Fibroblast of skin of scalp (primary cell): ENCODE results near the gene SC5D.
A peak's percentile ranks its signal among the peaks of the same experiment; 100 is the strongest.

Experiments used
- DNase-seq: peaks from one replicate; pipeline ENCODE4 v3.0.0-alpha.2; 2013

The SC5D gene

DNA sequence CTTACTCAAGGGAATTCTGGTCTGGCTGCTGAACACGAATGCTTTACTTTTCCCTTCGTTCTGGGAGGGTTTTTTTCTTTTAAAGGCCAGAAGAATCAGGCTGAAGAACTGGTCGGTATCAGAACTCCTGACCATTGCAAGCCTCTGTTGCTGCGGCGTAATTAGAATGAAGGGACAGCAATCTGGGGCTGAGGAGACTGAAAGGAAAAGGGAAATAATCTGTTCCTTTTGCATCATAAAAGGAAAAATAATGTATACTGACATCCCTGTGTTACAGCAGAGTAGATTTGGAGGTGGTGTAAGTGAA lies 670 bp downstream of the SC5D start:
- DNase-seq: no peak

DNA sequence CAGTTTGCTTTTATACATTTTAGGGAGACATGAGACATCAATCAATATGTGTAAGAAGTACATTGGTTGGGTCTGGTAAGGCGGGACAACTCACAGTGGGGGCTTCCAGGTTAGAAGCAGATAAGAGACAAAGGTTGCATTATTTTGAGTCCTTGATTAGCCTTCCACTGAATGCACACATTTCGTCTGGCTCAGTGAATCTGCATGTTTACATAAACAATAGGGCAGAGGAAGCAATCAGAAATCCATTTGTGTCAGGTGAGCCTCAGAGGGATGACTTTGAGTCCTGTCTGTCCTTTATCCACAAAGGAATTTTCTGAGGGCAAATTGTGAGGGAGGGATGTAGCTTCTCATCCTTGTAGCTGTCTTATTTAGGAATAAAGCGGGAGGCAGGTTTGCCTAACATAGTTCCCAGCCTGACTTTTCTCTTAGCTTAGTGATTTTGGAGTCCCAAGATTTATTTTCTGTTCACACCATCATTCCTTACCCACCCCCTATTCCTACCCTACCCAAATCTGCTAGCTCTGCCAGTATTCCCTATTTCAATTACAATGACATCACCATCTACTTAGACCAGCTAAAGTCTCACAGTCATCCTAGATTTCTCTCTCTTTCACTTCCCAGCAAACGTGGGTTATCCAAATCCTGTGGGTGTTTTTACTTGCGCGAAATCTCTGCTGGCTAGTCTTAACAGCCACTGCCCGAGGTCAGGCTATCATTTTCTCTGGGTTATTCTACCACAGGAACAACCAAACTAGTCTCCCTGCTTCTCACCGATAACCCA lies 2.9 kb downstream of the SC5D start:
- no peak for DNase-seq

DNA sequence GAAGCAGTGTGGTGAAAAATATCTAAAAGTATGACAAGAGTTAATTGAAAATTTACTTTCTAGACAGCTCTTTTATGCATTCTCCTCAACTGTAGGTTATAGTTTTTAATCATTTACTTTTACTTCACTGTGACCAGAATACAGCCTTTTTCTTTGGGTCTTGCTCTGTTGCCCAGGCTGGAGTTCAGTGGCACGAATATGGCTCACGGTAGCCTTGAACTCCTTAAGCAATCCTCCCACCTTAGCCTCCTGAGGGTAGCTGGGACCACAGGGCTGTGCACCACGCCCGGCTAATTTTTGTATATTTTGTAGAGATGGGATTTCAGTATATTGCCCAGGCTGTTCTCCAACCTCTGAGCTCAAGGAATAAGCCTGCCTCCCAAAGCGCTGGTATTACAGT lies 5.3 kb downstream of the SC5D start:
- DNase-seq: no peak

DNA sequence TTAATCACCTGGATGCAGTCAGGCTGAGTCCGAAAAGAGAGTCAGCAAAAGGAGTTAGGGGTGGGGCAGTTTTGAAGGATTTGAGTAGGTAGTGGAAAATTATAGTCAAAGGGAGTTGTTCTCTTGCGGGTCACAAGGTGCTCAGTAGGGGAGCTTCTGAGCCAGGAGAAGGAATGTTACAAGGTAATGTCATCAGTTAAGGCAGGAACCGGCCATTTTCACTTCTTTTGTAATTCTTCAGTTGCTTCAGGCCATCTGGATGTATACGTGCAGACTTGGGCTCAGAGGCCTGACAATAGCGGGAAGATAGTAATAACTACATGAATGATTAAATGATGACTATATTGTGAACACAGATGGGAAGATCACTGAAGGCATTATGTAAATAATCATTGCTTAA lies 6.2 kb downstream of the SC5D start:
- DNase-seq: no peak

DNA sequence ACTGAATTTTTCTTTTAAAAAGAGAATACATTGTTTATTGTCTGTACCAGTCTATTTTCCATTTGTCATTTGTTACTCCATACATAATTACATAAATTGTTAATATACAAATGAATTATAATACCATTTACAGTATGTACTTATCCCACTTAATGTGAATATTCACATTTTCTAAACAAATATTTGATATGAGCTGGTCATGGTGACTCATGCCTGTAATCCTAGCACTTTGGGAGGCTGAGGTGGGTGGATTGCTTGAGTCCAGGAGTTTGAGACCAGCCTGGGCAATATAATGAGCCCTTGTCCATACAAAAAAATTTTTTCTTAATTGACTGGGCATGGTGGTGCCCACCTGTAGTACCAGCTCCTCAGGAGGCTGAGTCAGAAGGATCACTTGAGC lies 6.8 kb downstream of the SC5D start:
- no peak for DNase-seq

DNA sequence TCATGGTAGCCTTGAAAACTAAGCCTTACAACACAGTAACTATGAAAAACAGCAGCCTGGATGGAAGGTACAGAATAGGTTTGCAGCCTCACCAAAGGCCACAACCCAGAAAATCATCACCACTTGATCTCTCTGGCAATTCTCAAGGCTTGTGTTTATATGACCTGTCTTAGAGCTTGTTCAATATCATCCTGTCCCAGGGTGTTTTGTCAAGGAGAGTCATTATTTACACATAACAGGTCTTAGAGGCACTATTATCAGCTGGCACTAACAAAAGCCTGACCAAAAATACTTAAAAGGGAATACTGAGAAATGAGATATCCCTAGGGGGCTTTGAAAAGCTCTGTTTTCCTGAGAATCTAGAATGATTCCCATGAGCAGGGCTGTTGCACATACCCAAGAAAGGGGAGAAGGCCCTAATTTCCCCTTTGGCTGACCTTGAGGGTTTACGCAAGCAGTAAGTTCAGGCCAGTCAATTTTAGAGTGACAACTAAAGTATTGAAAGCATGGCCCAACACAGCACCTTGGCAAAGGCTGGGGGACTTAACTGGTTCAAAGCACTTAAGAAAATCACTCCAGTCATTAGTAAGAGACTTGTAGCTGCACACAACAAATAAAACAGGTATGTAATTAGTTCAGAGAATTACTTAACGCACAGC lies 7.9 kb downstream of the SC5D start:
- no peak for DNase-seq

DNA sequence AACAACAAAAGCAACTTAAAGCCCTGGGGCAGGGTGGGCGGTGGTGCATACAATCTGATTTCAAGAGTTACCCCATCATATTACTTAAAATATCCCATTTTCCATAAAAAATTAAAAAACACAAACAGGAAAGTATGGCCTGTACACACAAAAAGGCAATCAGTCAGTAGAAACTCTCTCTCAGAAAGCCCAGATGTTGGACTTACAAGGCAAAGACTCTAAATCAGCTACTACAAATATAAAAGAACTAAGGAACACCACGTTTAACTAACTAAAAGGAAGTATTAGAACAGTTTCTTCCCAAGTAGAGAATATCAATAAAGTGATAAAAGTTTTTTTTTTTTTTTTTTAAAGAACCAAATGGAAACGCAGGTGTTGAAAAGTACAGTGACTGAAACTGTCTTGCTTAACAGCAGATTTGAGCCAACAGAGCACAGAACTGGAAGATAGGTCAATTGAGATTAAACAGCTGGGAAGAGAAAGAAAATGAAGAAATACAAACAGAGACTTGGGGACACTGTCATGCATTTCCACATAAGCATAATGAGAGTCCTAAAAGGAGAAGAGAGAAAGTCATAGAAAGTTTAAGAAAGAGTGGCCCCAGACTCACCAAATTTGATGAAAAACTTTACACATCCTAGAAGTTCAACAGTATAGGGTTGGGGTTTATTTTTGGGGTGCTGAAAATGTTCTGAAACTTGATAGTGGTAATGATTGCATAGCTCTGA lies 8.6 kb downstream of the SC5D start:
- no peak for DNase-seq

DNA sequence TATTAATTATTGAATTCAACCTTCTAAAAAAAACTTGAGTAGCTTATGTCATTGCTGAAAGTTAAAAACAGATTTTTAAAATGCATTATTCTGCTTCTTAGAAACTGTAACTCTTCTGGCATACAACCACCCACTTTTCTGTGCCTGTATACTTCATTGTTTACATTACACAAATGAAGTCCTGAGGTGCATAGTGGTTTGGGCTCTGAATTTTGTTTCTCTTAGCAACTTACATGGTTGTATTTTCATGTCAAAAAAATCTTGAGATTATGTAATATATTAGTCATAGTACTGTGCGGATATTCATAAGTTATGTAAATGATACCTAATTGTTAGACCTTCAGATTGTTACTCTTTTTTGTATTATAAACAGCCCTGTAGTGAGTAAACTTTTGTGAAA lies 12.2 kb downstream of the SC5D start:
- DNase-seq: no peak

DNA sequence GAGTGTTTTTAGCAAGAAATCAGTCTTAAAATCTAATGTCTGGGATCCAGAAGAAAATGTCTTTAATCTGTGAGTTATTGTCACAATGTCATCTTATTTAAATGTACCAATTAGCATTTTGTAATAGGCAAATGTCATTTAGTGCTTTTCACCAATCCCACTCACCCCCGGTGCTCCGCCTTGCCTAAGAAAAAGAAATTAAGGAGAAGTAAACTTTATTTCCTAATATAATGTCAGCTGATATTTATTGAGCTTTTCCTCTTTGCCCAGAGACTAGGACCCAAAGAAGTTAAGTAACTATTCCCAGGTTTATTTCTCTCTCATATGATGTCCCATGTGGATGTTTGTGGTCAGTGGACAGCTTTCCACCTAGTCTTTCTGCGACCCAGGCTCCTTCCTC lies 16.2 kb downstream of the SC5D start:
- no peak for DNase-seq

DNA sequence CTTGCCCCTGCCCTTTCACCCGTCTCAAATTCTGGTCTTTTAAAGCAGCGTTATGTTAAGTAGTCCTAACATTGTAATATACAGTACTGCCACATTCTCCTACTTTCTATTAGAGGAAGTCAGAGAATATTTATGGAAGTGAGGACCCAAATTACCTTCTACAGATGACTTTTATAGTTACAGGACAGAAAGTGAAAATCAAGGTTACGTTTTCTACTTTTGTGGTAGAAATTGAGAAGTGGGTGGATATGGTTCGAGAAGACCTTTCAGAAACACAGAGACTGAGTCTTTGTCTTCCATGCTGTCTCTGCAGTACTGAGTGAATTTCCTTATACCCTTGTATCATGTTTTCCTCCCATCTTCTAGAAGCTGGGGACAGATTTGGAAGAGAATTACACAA lies 17.1 kb downstream of the SC5D start:
- DNase-seq: no peak

DNA sequence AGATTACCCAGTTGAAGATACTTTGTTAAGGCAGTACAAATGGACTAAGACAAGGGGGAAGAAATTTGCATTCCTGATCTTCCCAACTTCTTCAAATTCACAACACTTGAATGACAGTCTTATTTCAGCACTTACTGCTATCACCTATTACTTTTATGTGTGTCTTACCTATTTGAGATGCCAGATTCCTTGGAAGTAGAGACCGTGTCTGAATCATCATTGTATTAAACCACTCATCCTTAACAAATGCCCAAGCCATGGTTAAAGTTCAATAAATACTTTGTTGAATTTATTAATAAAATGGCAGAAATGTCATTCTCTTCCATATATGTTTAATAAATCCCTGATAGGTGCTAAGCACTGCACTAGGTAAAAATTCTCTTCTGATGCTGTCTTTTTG lies 18.3 kb downstream of the SC5D start:
- no peak for DNase-seq

DNA sequence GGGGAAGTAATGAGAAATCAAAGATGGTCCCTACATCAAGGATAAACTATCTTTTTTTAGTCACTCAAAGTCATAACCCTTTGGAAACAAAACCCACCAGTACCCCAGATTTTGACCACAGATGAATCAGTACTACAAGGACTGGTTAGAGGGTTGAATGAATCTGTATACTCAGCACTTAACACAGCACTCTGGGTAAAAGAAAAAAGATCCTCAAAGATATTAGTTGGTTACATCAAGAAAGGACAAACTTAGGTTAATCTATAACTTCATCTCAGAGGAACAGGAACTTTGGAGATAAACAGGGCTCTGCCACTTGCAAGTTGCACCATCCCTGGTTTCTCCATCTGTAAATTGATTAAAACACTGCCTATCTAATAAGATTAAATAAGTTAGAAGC lies 18.8 kb downstream of the SC5D start:
- DNase-seq: no peak

DNA sequence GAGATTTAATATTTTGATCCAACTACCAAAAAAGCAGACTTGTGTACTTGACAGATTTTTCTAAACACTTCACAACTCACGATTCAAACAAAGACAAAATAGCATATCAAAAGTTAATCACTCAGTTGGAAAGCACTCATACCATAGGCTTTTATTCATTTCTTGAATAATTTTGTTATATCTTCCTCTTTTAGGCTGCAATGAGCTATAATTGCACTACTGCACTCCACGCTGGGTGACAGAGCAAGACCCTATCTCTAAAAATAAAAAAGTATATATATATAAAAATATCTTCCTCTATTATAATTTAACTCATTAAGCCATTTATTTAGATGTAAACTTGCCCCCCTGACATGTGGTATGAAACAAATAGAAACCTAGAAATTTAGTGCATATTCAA lies 19.9 kb downstream of the SC5D start:
- no peak for DNase-seq

DNA sequence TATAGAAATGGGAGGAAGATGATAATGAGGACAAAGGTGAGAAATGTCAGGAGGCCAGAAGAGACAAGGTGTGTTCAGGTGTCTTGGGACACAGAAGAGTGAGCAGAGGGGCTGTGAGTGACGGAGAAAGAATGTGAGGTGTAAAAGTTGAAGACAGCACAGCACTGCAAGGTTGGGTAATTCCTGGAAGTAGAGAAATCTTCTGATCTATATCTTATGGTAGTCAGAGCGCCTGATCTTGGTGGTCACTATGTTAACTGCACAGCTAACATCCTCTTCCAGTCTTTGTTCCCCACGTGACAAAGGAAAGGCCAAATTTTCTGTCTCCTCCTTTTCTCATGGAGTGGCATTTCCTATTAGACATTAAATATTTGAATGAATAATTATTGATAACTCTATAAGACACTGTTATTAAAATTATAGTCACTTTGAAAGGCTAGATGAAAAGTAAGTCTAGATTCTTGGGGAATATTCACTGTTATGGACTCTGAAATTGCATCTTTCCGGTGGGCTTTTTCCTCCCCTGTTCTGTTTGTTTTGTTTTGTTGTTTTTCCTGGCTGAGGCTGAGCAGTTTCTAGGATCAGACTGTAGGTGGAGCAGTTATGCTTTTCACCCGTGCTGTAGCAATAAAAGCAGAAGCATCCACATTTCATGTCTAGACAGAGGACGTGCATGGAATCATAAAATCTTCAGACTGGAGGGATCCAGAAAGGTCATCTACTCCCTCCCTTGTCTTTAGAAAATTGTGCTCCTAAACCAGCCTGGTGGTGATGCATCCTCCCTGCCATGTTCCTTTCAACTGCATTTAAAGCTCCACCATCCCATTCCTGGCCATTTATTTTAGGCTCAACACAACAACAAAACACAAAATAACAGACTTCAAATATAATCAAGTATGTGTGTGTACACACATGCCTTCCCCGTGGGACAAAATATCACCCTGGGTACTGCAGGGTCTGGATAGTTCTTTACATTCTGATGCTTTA lies 26.6 kb downstream of the SC5D start:
- peak; percentile 55 for DNase-seq

DNA sequence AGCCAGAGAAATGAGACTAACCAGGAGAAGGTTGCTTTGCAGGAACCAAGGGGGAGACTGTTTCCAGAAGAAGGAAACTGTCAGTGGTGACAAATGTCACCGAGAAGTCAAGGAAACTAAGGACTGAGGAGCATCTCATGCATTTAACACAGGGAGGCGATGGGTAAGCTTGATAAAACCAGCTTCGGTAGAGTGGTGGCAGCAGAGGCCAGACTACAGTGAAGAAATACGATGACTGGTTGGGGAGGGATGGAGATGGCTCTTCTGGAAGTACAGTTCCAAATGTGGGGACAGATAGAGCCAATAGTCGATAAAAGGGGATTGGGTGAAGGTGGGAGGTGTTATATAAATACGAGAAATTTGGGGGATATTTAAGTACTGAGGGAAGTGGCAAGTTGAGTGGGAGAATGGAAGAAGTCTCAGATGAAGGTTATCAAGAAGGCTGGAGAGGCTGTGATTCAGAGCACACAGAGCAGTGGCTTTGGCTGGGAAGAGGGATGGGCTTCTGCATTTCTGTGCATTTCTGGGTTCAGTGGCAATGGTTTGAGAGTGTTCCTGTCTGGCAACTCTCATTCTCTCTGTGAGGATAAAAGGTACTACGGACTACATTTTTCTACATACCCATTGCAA lies 29.2 kb downstream of the SC5D start:
- DNase-seq: peak; percentile 30

DNA sequence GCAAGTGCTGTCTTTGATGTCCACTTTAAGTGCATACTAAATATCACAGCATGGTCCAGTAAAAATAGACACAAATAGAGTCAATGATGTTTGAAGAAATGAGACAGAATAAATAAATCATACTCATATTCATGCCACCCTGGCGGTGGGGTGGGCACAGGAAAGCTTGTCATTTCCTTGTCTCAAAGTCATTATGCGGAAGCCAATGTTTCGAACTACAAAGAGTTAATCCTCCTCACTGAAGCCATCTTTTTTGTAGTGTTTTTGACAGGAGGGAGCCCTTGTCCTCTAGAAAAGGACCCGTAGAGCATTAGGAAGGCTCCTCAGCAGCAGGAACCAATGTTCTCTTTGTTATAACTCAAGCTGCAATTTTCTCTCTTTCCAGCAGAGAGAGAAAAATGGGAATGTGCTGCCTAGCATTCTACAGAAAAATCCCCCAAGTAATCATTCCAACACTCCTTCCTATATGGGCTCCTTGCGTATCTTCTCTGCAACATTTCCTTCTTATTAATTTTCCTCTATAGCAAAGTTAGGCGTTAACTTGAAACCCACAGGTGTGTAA lies 30.6 kb downstream of the SC5D start:
- DNase-seq: no peak

DNA sequence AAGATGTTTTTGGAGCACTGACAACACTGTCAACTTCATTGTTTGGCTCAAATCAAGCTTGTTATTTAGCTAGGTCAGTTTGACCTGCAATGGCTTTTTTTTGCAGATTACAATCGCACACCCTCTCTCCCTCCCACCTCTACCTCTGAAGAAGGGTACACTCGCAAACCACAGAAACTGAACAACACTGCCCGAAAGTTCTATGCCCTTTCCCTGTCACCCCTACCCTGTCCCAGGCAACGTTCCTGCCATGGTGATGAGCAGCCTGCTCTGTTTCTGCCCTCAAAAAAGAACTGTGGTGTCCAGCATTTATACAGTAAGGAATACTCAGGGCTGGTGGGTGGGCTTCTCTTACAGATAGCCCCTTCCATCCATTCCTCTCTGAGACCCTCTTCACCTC lies 33.7 kb downstream of the SC5D start:
- DNase-seq: no peak

DNA sequence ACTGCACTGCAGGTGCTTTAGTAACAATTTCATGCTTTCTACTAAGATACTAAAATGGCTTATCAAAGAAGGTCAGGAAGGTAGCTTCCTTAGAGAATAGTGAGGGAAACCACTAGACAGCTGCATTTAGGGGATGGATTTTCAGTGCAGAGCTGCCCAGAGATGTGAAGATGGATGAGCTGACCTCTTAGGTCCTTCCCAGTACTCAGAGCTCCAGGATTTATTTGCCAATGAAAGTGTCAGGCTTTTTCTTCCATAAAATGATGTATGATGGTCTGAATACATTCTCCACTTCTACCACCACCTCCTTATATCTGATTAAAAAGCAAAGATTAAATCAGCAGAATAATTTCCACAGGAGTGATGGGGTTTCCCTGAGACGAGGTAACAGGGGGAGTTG lies 35.0 kb downstream of the SC5D start:
- DNase-seq: no peak

DNA sequence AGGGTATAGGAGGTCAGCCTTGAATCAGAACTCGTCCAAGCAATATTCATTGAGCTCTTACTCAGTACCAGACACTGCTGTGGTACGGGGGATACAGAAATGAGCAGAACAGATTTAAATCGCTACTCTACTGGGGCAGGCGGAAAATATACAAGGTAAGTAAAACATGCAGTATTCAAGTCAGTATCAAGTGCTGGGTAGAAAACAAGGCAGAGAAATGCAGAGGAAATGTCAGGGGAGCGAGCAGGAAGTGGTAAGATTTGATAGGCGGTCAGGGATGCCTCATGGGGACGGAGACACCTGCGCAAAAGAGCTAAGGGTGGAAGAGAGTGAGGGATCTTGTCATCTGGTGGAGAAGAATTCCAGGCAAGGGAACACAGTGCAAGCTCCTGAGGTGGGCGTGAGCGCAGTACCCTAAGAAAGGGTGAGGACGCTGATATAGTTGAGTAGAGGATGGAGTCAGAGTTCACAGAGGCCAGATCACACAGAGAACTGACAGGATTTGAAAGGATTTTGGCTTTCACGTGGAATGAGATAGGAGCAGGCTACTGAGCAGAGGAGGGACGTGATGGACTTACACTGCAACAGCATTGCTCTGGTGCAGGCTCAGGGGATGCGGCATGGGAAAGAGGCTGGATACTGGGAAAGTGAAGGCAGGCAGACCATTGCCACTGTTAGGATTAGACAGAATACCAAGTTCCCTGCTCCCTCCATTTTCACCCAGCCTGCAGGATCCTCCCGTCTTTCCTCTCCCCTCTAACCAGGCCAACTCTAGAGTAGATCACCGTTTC lies 35.8 kb downstream of the SC5D start:
- DNase-seq: no peak

DNA sequence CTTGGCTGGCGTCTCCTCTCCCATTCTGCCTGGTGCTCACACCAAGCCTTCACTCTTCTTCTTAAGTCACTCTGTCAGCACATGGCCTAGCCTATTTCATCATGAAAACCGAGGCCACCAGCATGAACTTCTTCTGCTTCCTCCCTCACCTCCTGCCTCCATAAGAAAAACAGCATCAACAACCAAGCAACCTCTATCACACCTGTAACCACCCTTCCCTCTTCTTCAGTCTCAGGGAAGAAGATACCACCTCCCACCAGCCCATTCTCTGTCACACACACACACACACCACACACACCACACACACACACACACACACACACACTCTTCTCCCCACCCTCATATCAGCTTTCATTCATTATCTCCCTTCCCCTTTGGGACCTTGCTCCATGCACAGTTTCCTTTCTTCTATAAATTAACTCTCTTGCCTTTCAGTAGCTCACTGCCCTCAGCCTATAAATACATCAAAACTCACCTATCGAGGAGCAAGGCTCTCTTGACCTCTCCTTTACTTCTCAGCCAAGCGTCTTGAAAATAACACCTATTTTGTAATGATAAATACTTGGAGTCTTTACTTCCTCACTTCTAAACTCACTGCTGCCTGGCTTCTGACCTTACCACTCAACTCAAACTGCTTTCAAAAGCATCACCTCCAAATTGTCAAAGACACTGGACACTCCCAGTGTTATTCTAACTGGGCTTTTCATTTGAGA lies 36.6 kb downstream of the SC5D start:
- DNase-seq: no peak
